Vagina (tissue), 2 donors: Measurements from ENCODE around the gene ZNRF1. TPM values are rescaled to one million over a fixed set of nuclear protein-coding genes. Genes with fewer than 3 reads are reported as not detected.
A peak's percentile ranks its signal among the peaks of the same experiment; 100 is the strongest.

Experiments used
- DNase-seq, 2 donors: peaks; one replicate each; pipeline ENCODE4 v3.0.0-alpha.2; 2017; ENCODE audit errors: extremely low spot score in 2 of 2
- H3K27ac ChIP-seq: fragments of 200-600 bp; sonication (generic); one replicate; pipeline ENCODE4 v1.5.1; 2019
- H3K27me3 ChIP-seq: fragments of 200-600 bp; sonication (generic); one replicate; pipeline ENCODE4 v1.5.1; 2019
- H3K36me3 ChIP-seq, 2 donors: fragments of 200-600 bp; sonication (generic); one replicate each; pipeline ENCODE4 v1.5.1; 2017 to 2019
- H3K4me1 ChIP-seq: fragments of 200-600 bp; sonication (generic); one replicate; pipeline ENCODE4 v1.5.1; 2019
- H3K4me3 ChIP-seq, 2 donors: fragments of 200-600 bp; sonication (generic); 1 replicate in 1 of 2; 2 replicates in 1 of 2; pipeline ENCODE4 v1.5.1; 2016 to 2019
- H3K9me3 ChIP-seq: fragments of 200-600 bp; sonication (generic); one replicate; pipeline ENCODE4 v1.5.1; 2019
- CTCF ChIP-seq, 3 experiments: fragments of 450-650 bp in 2 of 3; fragments of 200-600 bp in 1 of 3; sonication (generic) in 1 of 3; IDR thresholded peaks; one replicate each; pipeline ENCODE4 v1.5.1; 2017 to 2019; ENCODE audit warnings: antibody characterized with exemption in 3 of 3, mild to moderate bottlenecking in 2 of 3, moderate library complexity in 2 of 3
- POLR2A ChIP-seq, 2 donors: fragments of 450-650 bp; IDR thresholded peaks; one replicate each; pipeline ENCODE4 v1.6.1; 2017; ENCODE audit warnings: antibody characterized with exemption in 2 of 2, mild to moderate bottlenecking in 2 of 2, moderate library complexity in 2 of 2
- POLR2AphosphoS5 ChIP-seq, 2 donors: sonication (generic); formaldehyde crosslinking; IDR thresholded peaks; one replicate each; pipeline ENCODE4 v1.9.0; 2017; ENCODE audit warnings: antibody characterized with exemption in 2 of 2, mild to moderate bottlenecking in 2 of 2, low read depth in 1 of 2; ENCODE audit not compliant: insufficient read depth in 1 of 2
- intact Hi-C: fragments of 100-400 bp; cut with DNase I; formaldehyde crosslinking; loops from one replicate; pipeline ENCODE4 v1.15.1; 2023
- total RNA-seq: library from RNA; depleted of rRNA; stranded (reverse); fragments of >200 nt; gene quantifications from one replicate; pipeline ENCODE4 v1.2.3, GENCODE V29; 2016

Gene ZNRF1
- total RNA-seq, 1 donor from 2014 or later = 20.1 TPM

GRCh38 chr16:75107505-75107904 lies 108.7 kb downstream of the ZNRF1 start:
- Histone ChIP-seq H3K9me3 (no peaks in the 10 kb centered on the region), H3K4me1 (peaks cover 74% of the 10 kb centered on the region), H3K27me3 (no peaks in the 10 kb centered on the region), H3K27ac (peak overlapping the region; percentile 81), H3K4me3 (no peak overlapping the region), H3K36me3 (no peaks in the 10 kb centered on the region)
- intact Hi-C loops = no loop called here
- DNase-seq = no peak
- TF ChIP-seq POLR2A (IDR thresholded peaks at IDR 0.05) = no peak
- TF ChIP-seq POLR2AphosphoS5 (IDR thresholded peaks at IDR 0.05; ENCODE audit: insufficient read depth in 1 of 2, low read depth in 1 of 2) = no peak
- TF ChIP-seq CTCF (IDR thresholded peaks at IDR 0.05) = no peak

- Histone ChIP-seq H3K36me3 (no peaks in the 10 kb centered on the region), H3K9me3 (no peaks in the 10 kb centered on the region), H3K4me3 (no peak overlapping the region), H3K27me3 (no peaks in the 10 kb centered on the region), H3K4me1 (peaks cover 74% of the 10 kb centered on the region), H3K27ac (peak overlapping the region; percentile 81)
- intact Hi-C loops = no loop called here
- no peak for TF ChIP-seq CTCF (IDR thresholded peaks at IDR 0.05)
- TF ChIP-seq POLR2AphosphoS5 (IDR thresholded peaks at IDR 0.05; ENCODE audit: insufficient read depth in 1 of 2, low read depth in 1 of 2) = peak; percentile 52 to 66
- DNase-seq = peak; percentile 92 to 97
Measured at GRCh38 chr16:75108792-75109731, 110.2 kb downstream of the ZNRF1 start.

- DNase-seq = peak in 1 of 2 donors; percentile 77
- H3K27me3 ChIP-seq = no peaks in the 10 kb centered on the region
- H3K9me3 ChIP-seq = no peaks in the 10 kb centered on the region
- peaks cover 70% of the 10 kb centered on the region for H3K4me1 ChIP-seq
- H3K27ac ChIP-seq = peak overlapping the region; percentile 81
- no peaks in the 10 kb centered on the region for H3K36me3 ChIP-seq
- TF ChIP-seq POLR2AphosphoS5 (IDR thresholded peaks at IDR 0.05; ENCODE audit: insufficient read depth in 1 of 2, low read depth in 1 of 2) (no peak), CTCF (IDR thresholded peaks at IDR 0.05) (no peak), POLR2A (IDR thresholded peaks at IDR 0.05) (no peak)
- intact Hi-C loops = loop anchor here (1.0 kb wide), 1 partner anchor 111 kb away; no protein-coding TSS in a partner anchor
- no peak overlapping the region for H3K4me3 ChIP-seq
Measured at GRCh38 chr16:75109732-75110243, 111.0 kb downstream of the ZNRF1 start.

GRCh38 chr16:75110637-75111513 lies 112.1 kb downstream of the ZNRF1 start:
- H3K27ac ChIP-seq = peak overlapping the region; percentile 81
- TF ChIP-seq POLR2AphosphoS5 (IDR thresholded peaks at IDR 0.05; ENCODE audit: insufficient read depth in 1 of 2, low read depth in 1 of 2) (peak; percentile 61 to 78), POLR2A (IDR thresholded peaks at IDR 0.05) (no peak), CTCF (IDR thresholded peaks at IDR 0.05) (peak; percentile 70 to 97 (median 83))
- intact Hi-C loops = loop anchor here (1.0 kb wide), 1 partner anchor 113 kb away; no protein-coding TSS in a partner anchor
- peak overlapping the region; percentile 26 to 41 for H3K4me3 ChIP-seq
- no peaks in the 10 kb centered on the region for H3K36me3 ChIP-seq
- no peaks in the 10 kb centered on the region for H3K27me3 ChIP-seq
- DNase-seq = peak; percentile 95 to 96
- no peaks in the 10 kb centered on the region for H3K9me3 ChIP-seq
- H3K4me1 ChIP-seq = peaks cover 67% of the 10 kb centered on the region
